SK-N-SH (cell line): Measurements from ENCODE around the gene HLA-E. TPM values are rescaled to one million over a fixed set of nuclear protein-coding genes. Genes with fewer than 3 reads are reported as not detected.

Experiments
- CTCF ChIA-PET: fragments of 300-600, 350-600 bp; formaldehyde crosslinking; extraction: SDS; loops from one replicate; lab custom pipeline; 2021; lab: Yijun Ruan, JAX
- POLR2A ChIA-PET: fragments of 350-600 bp; sonication (Branson Sonifier 250); formaldehyde crosslinking; extraction: SDS; loops from one replicate; lab custom pipeline; 2020; ENCODE audit warnings: antibody characterized with exemption, inconsistent platforms; lab: Yijun Ruan, JAX
- DNase-seq: peaks from one replicate; pipeline ENCODE4 v3.0.0; 2012
- H2AFZ ChIP-seq: fragments of 200-600 bp; sonication (generic); 2 replicates; pipeline ENCODE4 v1.8.1; 2016; ENCODE audit warnings: antibody characterized with exemption, mild to moderate bottlenecking, low read depth
- H3F3A ChIP-seq: fragments of 200-600 bp; sonication (generic); replicated peaks from 2 replicates; pipeline ENCODE3; 2016; ENCODE audit warnings: antibody characterized with exemption, mild to moderate bottlenecking; ENCODE audit not compliant: insufficient read depth
- H3K27ac ChIP-seq, 2 experiments: fragments of 200-500 bp in 1 of 2; fragments of 200-600 bp in 1 of 2; sonication (Bioruptor generic) in 1 of 2; sonication (generic), shearing (Covaris generic) in 1 of 2; 2 replicates each; pipeline versions ENCODE4 v1.5.1 to v1.6.1; 2014 to 2016; ENCODE audit warnings: low read depth in 2 of 2, inconsistent platforms in 1 of 2, low read length in 1 of 2, mild to moderate bottlenecking in 1 of 2, mixed read lengths in 1 of 2
- H3K27me3 ChIP-seq: fragments of 200-600 bp; sonication (generic), shearing (Covaris generic); 2 replicates; pipeline ENCODE4 v1.6.1; 2016; ENCODE audit warnings: mixed run types; ENCODE audit not compliant: insufficient read depth
- H3K36me3 ChIP-seq, 2 experiments: fragments of 200-500 bp in 1 of 2; fragments of 200-600 bp in 1 of 2; sonication (Bioruptor generic) in 1 of 2; sonication (generic) in 1 of 2; replicated peaks in 1 of 2; 2 replicates each; pipeline versions ENCODE3 to v1.5.1; 2014 to 2016; ENCODE audit warnings: low read length in 1 of 2, mild to moderate bottlenecking in 1 of 2; ENCODE audit not compliant: insufficient read depth in 2 of 2, control insufficient read depth in 1 of 2
- H3K4me1 ChIP-seq, 2 experiments: fragments of 200-500 bp in 1 of 2; fragments of 200-600 bp in 1 of 2; sonication (Bioruptor generic) in 1 of 2; sonication (generic), shearing (Covaris generic) in 1 of 2; 2 replicates each; pipeline versions ENCODE4 v1.5.1 to v1.6.1; 2014 to 2016; ENCODE audit warnings: low read depth in 1 of 2, low read length in 1 of 2, mixed run types in 1 of 2; ENCODE audit not compliant: insufficient read depth in 2 of 2, control insufficient read depth in 1 of 2
- H3K4me2 ChIP-seq: fragments of 200-600 bp; sonication (generic), shearing (Covaris generic); 2 replicates; pipeline ENCODE4 v1.6.1; 2017; ENCODE audit warnings: mixed run types
- H3K4me3 ChIP-seq, 2 experiments: fragments of 200-500 bp in 1 of 2; fragments of 200-600 bp in 1 of 2; sonication (Bioruptor generic) in 1 of 2; sonication (generic), shearing (Covaris generic) in 1 of 2; 2 replicates each; pipeline versions ENCODE4 v1.5.1 to v1.8.1; 2014 to 2016; ENCODE audit warnings: low read depth in 2 of 2, inconsistent platforms in 1 of 2, low read length in 1 of 2, mild to moderate bottlenecking in 1 of 2, mixed read lengths in 1 of 2, moderate library complexity in 1 of 2
- H3K79me2 ChIP-seq: fragments of 200-600 bp; sonication (generic); 2 replicates; pipeline ENCODE4 v1.8.1; 2017; ENCODE audit warnings: mild to moderate bottlenecking; ENCODE audit not compliant: insufficient read depth
- H3K9ac ChIP-seq: fragments of 200-600 bp; sonication (generic); 2 replicates; pipeline ENCODE4 v1.6.1; 2017; ENCODE audit warnings: mixed run types
- H3K9me2 ChIP-seq: fragments of 200-600 bp; sonication (generic); 2 replicates; pipeline ENCODE4 v1.6.1; 2017; ENCODE audit warnings: mixed run types
- H3K9me3 ChIP-seq: fragments of 200-600 bp; sonication (generic); 2 replicates; pipeline ENCODE4 v1.6.1; 2017; ENCODE audit warnings: mixed run types, mild to moderate bottlenecking, moderate library complexity
- H4K20me1 ChIP-seq: fragments of 200-600 bp; sonication (generic); 2 replicates; pipeline ENCODE4 v1.6.1; 2017; ENCODE audit warnings: mild to moderate bottlenecking, mixed run types; ENCODE audit not compliant: insufficient read depth
- CHD2 ChIP-seq: fragments of 150-350 bp; IDR thresholded peaks from 2 replicates; pipeline ENCODE4 v1.6.1; 2018; ENCODE audit warnings: low read length; ENCODE audit not compliant: partially characterized antibody
- CTCF ChIP-seq: fragments of 200-600 bp; sonication (generic); IDR thresholded peaks from 2 replicates; pipeline ENCODE4 v1.6.1; 2017; ENCODE audit warnings: antibody characterized with exemption, mild to moderate bottlenecking, moderate library complexity
- ELF1 ChIP-seq: IDR thresholded peaks from 2 replicates; pipeline ENCODE4 v1.4.0; 2012
- EP300 ChIP-seq, 2 experiments: IDR thresholded peaks; 2 replicates each; pipeline versions ENCODE4 v1.4.0 to v1.6.1; 2012; ENCODE audit warnings: borderline replicate concordance in 1 of 2, low read depth in 1 of 2, low read length in 1 of 2
- FOSL2 ChIP-seq: IDR thresholded peaks from 2 replicates; pipeline ENCODE4 v1.4.0; 2012; ENCODE audit warnings: low read depth, mild to moderate bottlenecking, moderate library complexity, borderline replicate concordance
- FOXM1 ChIP-seq: IDR thresholded peaks from 2 replicates; pipeline ENCODE4 v1.4.0; 2012; ENCODE audit warnings: low read depth, mild to moderate bottlenecking
- IRF3 ChIP-seq: fragments of 150-350 bp; IDR thresholded peaks from 2 replicates; pipeline ENCODE4 v1.6.1; 2016; ENCODE audit warnings: mild to moderate bottlenecking, low read depth, low read length
- JUND ChIP-seq: IDR thresholded peaks from 2 replicates; pipeline ENCODE4 v1.4.0; 2012
- MEF2A ChIP-seq: IDR thresholded peaks from 2 replicates; pipeline ENCODE4 v1.4.0; 2012; ENCODE audit warnings: low read depth, borderline replicate concordance
- MXI1 ChIP-seq: IDR thresholded peaks from 2 replicates; pipeline ENCODE4 v1.6.1; 2012; ENCODE audit warnings: mild to moderate bottlenecking, low read depth, low read length, improper control_type of control experiment
- NFIC ChIP-seq: IDR thresholded peaks from 2 replicates; pipeline ENCODE4 v1.4.0; 2012; ENCODE audit warnings: borderline replicate concordance
- NRF1 ChIP-seq: IDR thresholded peaks from 2 replicates; pipeline ENCODE4 v1.6.1; 2012; ENCODE audit warnings: low read depth, mild to moderate bottlenecking, low read length
- PBX3 ChIP-seq: IDR thresholded peaks from 2 replicates; pipeline ENCODE4; 2012
- POLR2AphosphoS5 ChIP-seq: IDR thresholded peaks from 2 replicates; pipeline ENCODE4 v1.6.1; 2012; ENCODE audit warnings: low read depth, low read length
- RCOR1 ChIP-seq: fragments of 150-350 bp; IDR thresholded peaks from 2 replicates; pipeline ENCODE4 v1.6.1; 2017; ENCODE audit warnings: antibody characterized with exemption, low read length
- REST ChIP-seq: IDR thresholded peaks from 2 replicates; pipeline ENCODE4 v1.6.1; 2012; ENCODE audit warnings: mild to moderate bottlenecking, low read depth, low read length, moderate library complexity
- SMC3 ChIP-seq: IDR thresholded peaks from 2 replicates; pipeline ENCODE4 v1.6.1; 2012; ENCODE audit warnings: low read depth, low read length, improper control_type of control experiment
- TAF1 ChIP-seq: IDR thresholded peaks from 2 replicates; pipeline ENCODE4 v1.6.1; 2012; ENCODE audit warnings: low read depth, mild to moderate bottlenecking, low read length, moderate library complexity, borderline replicate concordance
- TCF12 ChIP-seq: IDR thresholded peaks from 2 replicates; pipeline ENCODE4 v1.4.0; 2012
- WGBS: methylation state at CpG from one replicate; pipeline ENCODE4 v1.1.6; 2017; ENCODE audit warnings: low lambda C conversion rate; 5-methylcytosine and 5-hydroxymethylcytosine counted together
- polyA plus RNA-seq, 3 experiments: library from polyadenylated mRNA; depleted of rRNA; stranded (reverse); fragments of >200 nt; gene quantifications; 2 replicates each; pipeline ENCODE4 v1.2.3, GENCODE V29; 2012

The HLA-E gene
- polyA plus RNA-seq, 1 of the 3 experiments (the other 2 are of a cell fraction), result 90.9 TPM

- H3K36me3 ChIP-seq, result peaks cover 0 to under 1% of the 10 kb centered on the region in 2 experiments
- H3K9me2 ChIP-seq, result no peaks in the 10 kb centered on the region
- H3K9me3 ChIP-seq, result no peaks in the 10 kb centered on the region
- CTCF ChIA-PET, result interaction anchor here (0.8 to 10.7 kb wide), 5 partner anchors 20 to 58 kb away, joined by 3 to 203 read pairs (median 4); no protein-coding TSS in a partner anchor
- no peak overlapping the region for H3K27ac ChIP-seq
- no peak for DNase-seq
- no peak overlapping the region for H3K4me3 ChIP-seq
- no peak overlapping the region for H2AFZ ChIP-seq
- no peak for TF ChIP-seq CTCF
- no peak for TF ChIP-seq IRF3
- H3K9ac ChIP-seq, result no peak overlapping the region
- H3K79me2 ChIP-seq, result peaks cover 2% of the 10 kb centered on the region; the same call in 1 of the 2 replicates
- no peak overlapping the region for H3K4me2 ChIP-seq
- H3F3A ChIP-seq, result peaks cover 11% of the 10 kb centered on the region
- H4K20me1 ChIP-seq, result peaks cover 1% of the 10 kb centered on the region
- WGBS, result 39% methylated on average over 3 of the region's 3 CpGs
- H3K4me1 ChIP-seq, result peaks cover 2 to 3% of the 10 kb centered on the region in 2 experiments; a peak in 1 of 4 replicates
- POLR2A ChIA-PET, result interaction anchor here (0.6 kb wide), 1 partner anchor 113 kb away, joined by 3 read pairs; no protein-coding TSS in a partner anchor
- peaks cover 17% of the 10 kb centered on the region for H3K27me3 ChIP-seq
These were observed 4.1 kb upstream of the HLA-E start for GRCh38 chr6:30485236-30485635.

- H4K20me1 ChIP-seq, result peaks cover 11% of the 10 kb centered on the region
- no peak for DNase-seq
- H3K27me3 ChIP-seq, result no peaks in the 10 kb centered on the region
- CTCF ChIA-PET, result interaction anchor here (1.6 to 10.7 kb wide), 4 partner anchors 17 to 55 kb away, joined by 3 to 203 read pairs (median 46); no protein-coding TSS in a partner anchor
- POLR2A ChIA-PET, result no interaction called here
- H3K36me3 ChIP-seq, result peaks cover 10 to 21% of the 10 kb centered on the region in 2 experiments
- 61% methylated on average over 9 of the region's 9 CpGs for WGBS
- H2AFZ ChIP-seq, result no peak overlapping the region
- H3K9ac ChIP-seq, result no peak overlapping the region
- no peak for TF ChIP-seq SMC3
- TF ChIP-seq EP300 (IDR thresholded peaks at IDR 0.05; ENCODE audit: borderline replicate concordance in 1 of 2, low read depth in 1 of 2, low read length in 1 of 2), result no peak
- no peak for TF ChIP-seq NRF1
- no peak for TF ChIP-seq PBX3
- TF ChIP-seq MXI1, result no peak
- TF ChIP-seq NFIC, result no peak
- no peak for TF ChIP-seq CHD2
- TF ChIP-seq FOSL2, result no peak
- TF ChIP-seq ELF1, result no peak
- TF ChIP-seq JUND, result no peak
- TF ChIP-seq REST, result no peak
- no peak for TF ChIP-seq MEF2A
- no peak for TF ChIP-seq RCOR1
- no peak for TF ChIP-seq FOXM1
- TF ChIP-seq POLR2AphosphoS5, result no peak
- no peak for TF ChIP-seq TAF1
- TF ChIP-seq TCF12, result no peak
- TF ChIP-seq, all 33 proteins: peak for 0
- peaks cover 18% of the 10 kb centered on the region for H3K79me2 ChIP-seq
- no peak overlapping the region for H3K4me2 ChIP-seq
- no peak overlapping the region for H3K27ac ChIP-seq
- H3K9me3 ChIP-seq, result no peaks in the 10 kb centered on the region
- H3K4me1 ChIP-seq, result peaks cover 0 to 7% of the 10 kb centered on the region in 2 experiments; a peak in 1 of 4 replicates
- H3K4me3 ChIP-seq, result no peak overlapping the region
- H3F3A ChIP-seq, result peaks cover 11% of the 10 kb centered on the region
- H3K9me2 ChIP-seq, result no peaks in the 10 kb centered on the region
These were observed 1.4 kb upstream of the HLA-E start for GRCh38 chr6:30487926-30488325.
